ENCODE measurements around the gene TMEM132E.

TMEM132E gene

DNA sequence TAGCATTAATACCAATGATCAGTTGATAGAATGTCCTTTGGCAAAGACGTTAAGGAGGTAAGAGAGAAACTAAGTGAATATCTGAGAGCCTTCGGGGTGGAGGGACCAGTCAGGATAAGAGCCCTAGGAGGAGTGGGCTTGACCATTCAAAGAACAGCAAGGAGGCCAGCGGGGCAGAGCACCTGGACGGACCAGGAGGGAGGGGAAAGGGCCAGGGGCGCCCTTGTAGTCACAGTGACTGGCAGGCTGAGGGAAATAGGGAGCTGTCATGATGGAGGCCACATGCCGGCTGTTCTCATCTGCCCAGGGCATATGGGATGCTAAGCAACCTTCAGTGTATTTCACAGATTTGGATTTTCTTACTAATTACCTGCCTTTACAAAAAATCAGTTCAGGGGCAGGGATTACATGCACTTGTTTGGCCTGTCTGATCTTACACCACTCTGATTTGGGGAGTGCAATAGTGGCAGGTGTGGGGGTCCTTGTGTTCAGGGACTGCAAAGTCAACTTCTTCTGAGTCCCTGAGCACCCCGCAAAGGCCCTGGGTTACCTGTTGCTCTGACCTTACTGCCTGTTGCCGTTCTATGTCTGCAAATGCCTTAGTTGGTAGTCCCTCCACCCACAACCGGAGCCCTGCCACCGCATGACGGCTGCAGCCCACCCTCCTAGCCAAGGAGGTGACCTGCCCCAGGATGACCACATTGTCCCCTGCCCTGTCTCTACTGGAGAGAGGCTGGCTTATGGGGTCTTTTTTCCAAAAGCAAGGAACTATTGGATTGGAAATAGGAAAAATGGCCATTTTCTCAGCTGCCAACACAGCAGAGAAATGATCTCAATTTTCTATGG, 10.0 kb downstream of the TMEM132E start:
- H3K4me3 ChIP-seq (ENCODE audit: low read depth, low read length): no peak overlapping the region
- no peak for DNase-seq (ENCODE audit: low read depth)

DNA sequence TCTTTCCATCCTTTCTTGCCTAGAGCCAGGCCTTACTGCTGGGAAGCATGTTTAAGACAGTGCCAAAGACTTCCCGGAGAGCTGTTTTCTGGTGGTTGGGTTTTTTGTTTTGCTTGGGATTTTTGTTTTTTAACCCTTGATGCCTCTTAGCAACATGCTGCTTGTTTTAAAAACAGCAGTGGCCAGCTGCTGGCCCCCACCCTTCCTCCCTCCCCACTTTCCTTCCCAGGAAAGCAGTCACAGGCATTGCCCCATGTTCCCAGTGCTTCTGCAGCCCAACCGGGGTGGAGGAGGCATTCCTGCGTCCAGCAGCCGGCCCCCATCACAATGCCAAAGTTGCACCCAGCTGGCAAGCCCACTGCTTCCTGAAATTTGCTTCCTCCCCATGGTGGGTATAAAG, 12.6 kb downstream of the TMEM132E start:
- no peak overlapping the region for H3K4me3 ChIP-seq (ENCODE audit: low read depth, low read length)

DNA sequence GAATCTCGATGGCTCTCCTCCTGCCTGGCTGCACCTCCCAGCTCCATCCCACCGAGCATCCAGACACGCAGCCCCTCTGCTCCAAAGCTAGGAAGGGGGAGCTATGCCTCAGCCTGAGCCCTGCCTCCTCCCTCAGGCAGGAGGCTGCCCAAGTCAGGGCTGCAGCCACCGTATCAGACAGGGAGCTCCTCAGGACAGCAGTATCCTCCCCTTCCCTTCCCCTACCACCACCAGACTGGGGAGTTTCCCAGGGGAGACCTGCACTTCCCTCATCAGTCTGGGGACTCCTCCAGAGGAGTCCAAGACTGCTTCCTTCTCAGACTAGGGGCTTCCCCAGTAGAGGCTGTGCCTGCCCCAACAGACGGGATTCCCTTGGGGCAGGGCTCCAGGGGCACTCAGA, 17.5 kb downstream of the TMEM132E start:
- H3K4me3 ChIP-seq (ENCODE audit: low read depth, low read length): no peak overlapping the region
- DNase-seq (ENCODE audit: low read depth): no peak

More for the DNA sequence above, 12.6 kb downstream of the TMEM132E start:
- DNase-seq (ENCODE audit: low read depth): no peak

DNA sequence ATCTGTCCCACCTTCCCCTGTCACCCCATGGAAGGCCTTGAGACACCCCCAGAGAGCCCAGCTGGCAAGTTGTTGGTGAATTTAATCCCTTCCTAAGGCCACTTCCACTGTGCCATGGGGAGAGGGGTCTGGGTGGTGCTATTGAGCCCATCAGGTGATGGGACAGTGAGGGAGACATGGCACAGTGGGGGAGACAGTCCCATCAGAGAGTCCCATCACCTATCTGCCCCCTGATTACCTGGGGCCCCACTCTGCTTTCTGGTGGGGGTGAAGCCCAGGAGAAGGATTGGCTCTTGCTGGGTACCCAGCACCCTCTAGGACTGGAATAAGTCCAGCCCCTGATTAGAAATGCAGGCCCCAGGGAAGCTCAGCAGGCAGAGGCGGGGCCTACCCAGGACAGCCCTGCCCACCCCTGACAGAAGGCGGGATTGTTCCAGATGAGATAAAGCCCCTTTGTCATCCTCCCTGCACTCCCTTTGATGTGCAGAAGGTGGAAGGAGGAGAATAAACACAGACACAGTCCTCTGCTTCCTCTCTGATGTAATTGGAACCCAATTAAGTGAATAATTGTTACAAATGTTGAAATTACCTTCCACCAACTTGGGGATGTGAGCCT, 18.9 kb downstream of the TMEM132E start:
- DNase-seq (ENCODE audit: low read depth): no peak
- no peak overlapping the region for H3K4me3 ChIP-seq (ENCODE audit: low read depth, low read length)

DNA sequence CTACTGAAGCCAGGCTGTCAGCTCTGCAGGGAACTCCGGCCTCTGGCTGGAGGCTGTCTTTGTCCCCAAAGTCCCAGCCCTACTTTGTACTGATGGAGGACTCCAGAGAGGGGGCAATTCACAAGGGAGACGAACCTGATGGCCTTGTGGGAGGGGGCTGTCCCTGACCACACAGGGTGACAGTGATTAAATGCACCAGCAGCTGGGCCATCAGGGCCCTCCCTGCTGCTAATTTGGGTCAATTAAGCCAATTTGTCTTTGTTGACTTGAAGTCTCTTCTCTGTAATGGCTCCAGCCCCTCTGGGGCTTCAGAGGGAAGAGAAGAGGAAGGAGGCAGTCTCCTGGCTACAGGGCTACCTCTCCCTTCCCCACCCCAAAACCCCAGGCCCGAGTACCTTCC, 22.0 kb downstream of the TMEM132E start:
- no peak for DNase-seq (ENCODE audit: low read depth)
- H3K4me3 ChIP-seq (ENCODE audit: low read depth, low read length): no peak overlapping the region

DNA sequence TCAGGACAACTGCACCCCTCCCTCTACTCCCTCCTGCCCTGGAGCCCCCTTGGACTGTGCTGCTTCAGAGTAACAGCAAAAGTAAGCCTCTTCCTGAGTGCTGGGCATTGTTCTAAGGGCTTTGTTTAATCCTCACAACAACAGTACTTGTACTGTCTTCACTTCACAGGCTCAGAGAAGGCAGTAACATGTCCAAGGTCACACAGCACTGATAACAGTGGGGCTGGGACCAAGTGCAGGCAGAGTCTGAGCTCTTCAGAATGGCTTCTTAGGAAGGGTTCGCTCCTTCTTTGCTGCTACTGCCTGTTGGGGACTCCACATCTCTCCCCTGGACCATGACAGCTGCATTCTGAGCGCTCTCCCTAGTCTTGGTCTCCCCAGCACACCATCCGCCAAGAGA, 24.6 kb downstream of the TMEM132E start:
- no peak overlapping the region for H3K4me3 ChIP-seq (ENCODE audit: low read depth, low read length)
- no peak for DNase-seq (ENCODE audit: low read depth)

DNA sequence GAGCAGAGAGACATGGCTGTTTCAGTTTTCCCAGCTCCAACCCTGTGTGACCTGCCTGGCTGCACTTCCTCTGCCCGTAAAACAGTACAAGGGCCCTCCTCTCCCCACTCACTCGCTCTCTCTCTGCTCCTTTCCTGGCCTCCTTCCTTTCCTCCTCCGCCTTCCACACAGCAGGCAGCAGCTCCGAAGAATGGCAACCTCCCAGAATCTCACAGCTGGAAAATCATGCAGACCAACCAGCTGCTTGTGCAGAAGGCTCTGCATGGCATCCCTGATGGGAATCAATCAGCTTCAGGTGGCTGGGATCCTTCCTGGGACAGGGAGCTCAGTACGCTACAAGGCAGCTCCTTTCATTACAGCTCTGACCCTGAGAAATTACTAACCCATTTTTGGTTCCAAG, 27.4 kb downstream of the TMEM132E start:
- no peak for DNase-seq (ENCODE audit: low read depth)
- no peak overlapping the region for H3K4me3 ChIP-seq (ENCODE audit: low read depth, low read length)

DNA sequence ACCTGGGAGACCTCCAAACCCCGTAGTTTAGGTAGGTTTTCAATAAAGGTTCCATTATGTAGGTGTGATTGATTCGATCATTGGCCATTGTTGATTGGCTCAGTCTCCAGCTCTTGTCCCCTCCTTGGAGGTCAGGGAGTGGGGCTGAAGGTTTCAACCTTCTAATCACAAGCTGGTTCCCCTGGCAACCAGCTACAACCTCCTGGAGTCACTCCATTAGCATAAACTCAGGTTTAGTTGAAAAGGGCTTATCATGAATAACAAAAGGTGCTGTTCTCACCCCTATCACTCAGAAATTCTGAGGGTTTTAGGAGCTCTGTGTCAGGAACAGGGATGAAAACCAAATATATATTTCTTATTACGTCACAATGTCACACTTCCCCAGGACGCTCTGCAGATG, 28.5 kb downstream of the TMEM132E start:
- no peak for DNase-seq (ENCODE audit: low read depth)
- H3K4me3 ChIP-seq (ENCODE audit: low read depth, low read length): no peak overlapping the region

DNA sequence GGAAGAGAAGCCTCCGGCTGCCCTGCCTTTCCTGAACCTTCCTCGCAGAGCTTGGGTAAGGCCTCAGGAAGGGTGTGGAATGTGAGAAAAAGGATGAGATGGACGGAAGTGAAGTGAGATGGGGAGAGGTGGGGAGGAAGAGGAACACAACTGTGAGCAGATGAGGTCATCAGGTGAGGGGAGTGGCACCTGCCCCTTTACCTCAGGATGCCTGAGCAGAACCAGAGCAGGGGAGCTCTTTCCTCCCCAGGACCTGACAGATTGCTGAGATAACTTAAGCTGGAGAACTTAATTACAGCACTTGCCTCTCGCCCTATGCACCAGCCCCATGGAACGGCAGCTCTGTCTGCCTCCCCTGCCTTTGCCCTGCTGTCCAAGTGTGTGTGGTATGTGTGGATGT, 29.8 kb downstream of the TMEM132E start:
- no peak for DNase-seq (ENCODE audit: low read depth)
- H3K4me3 ChIP-seq (ENCODE audit: low read depth, low read length): no peak overlapping the region

DNA sequence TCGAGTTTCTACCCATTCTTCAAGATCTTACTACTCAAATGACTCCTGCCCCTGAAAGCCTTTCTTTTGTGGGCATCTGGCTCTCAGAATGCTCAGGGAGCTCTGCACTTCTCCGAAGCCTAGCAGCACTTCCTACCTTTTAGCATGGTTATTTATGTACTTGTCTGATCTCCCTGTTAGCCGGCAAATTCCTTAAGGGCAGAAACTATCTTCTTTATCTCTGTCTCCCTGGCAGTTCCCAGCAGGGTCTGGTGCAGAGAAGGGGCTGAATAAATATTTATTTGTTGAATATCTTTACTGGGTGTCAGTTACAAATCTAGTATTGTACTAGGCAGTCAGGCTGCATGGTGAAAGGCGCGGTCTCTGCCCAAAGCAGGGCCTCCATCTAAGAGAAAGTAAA, 30.7 kb downstream of the TMEM132E start:
- no peak overlapping the region for H3K4me3 ChIP-seq (ENCODE audit: low read depth, low read length)
- DNase-seq (ENCODE audit: low read depth): no peak

DNA sequence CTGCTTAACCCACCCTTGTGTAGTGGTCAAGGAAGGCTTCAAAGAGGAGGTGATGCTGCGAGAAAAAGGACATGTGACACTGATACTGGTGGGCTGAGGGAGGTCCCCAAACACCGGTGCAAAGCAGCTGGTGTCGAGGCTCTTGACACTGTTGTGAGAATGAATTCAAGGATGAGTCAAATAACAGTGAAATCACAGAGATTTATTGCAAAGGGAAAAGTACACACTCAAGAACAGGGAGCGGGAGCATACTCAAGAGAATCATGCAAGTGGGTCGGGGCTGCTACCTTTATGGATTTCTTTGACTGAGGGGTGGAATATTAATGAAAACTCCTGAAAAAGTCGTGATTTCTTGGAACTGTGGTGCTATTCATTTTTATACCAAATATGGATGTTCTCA, 31.1 kb downstream of the TMEM132E start:
- DNase-seq (ENCODE audit: low read depth): no peak
- no peak overlapping the region for H3K4me3 ChIP-seq (ENCODE audit: low read depth, low read length)

DNA sequence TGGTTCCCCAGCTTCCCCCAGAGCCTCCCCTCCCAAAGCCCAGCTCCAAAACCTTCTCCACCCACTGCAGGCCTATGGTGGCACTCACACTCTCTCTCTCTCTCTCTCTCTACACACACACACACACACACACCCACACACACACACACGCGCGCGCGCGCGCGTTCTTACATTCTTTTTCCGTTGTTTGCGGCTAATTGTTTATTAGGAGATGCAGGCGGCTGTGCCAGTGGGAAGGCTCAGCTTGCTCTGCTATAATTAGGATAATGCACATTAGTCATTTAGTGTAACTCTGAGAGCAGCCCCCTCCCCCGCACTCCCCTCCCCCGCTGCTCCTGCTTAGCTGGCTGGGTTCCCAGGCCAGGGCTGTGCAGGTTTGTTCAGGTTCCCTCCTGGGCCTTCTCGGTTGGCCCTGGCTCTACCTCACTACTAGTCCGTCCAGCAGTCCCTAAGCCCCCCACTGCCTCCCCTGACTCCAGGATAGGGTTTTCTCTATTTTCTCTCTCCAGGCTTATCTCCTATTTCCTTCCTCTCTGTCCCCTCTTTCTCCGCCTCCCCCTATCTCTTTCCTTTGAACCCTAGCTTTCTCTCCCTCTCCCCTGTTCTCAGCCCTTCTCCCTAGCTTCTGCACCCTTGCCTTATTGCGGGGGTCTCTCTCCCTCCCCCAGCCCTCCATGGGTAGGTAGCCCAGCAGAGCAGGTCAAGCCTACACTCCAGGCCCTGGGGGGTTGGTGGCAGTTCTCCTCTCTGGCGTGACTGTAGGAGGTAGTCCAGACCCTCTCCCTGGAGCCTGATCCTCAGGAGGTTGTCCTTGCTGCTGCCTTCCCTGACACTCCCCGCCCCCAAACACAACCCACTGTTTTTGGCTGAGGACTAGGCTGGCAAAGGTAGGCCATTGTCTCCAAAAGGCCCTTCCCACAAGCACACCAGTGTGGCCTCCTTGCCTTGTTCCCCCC, 34.0 kb downstream of the TMEM132E start:
- no peak for DNase-seq (ENCODE audit: low read depth)
- H3K4me3 ChIP-seq (ENCODE audit: low read depth, low read length): no peak overlapping the region

DNA sequence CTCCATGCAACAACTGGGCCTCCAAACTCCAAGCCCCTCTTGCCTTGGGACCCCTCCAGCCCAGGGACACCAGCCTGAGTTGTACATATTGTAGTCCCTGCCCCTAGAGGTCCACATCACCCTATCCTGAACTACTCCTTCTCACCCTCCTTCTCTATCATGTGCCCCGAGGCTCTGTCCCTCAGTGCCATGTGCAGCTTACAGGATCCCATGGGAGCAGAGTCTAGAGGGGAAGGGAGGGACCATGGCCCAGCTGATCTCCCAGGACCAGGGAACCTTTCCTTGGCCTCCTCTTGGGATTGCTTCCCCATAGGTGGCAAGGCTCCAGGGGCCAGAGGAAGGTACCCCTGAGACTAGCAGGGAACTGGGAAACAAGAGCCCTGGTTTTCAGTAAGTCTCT, 35.3 kb downstream of the TMEM132E start:
- DNase-seq (ENCODE audit: low read depth): no peak
- H3K4me3 ChIP-seq (ENCODE audit: low read depth, low read length): no peak overlapping the region

DNA sequence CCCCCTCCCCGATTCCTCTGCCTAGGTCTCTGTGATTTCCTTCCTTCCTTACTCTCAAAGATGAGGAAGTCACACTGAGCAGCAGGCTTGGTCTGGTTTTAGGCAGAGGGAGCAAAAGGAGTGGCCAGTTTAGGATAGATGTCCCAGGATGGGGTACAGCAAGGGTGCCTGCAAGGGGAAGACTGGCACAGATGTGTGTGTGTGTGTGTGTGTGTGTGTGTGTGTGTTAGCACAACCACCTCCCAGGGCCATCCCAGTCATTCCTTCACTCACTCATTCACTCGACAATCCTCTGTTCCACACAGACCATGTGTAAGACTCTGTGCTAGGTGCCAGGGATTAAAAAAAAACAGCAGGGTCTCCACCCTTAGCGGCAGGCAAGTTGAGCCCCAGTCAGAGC, 35.9 kb downstream of the TMEM132E start:
- no peak for DNase-seq (ENCODE audit: low read depth)
- no peak overlapping the region for H3K4me3 ChIP-seq (ENCODE audit: low read depth, low read length)

DNA sequence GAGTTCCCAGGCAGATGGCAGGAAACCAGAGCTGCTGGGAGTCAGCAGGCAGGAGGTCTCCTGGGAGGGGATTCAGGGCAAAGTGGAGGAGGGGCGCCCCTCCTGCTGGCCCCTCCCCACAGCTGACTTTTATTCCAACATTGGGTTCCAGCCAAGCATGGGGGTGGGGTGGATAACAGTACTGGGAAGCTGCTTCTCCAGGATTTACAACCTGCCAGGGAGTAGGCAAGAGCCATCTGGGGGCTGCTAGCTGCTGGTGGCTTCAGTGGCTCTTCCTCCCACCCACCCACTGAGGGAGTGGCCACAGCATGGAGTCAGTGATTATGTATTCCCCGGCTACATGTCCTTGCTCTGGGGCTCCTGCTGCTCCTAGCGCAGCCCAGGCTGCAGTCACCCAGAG, 36.8 kb downstream of the TMEM132E start:
- DNase-seq (ENCODE audit: low read depth): no peak
- H3K4me3 ChIP-seq (ENCODE audit: low read depth, low read length): no peak overlapping the region

DNA sequence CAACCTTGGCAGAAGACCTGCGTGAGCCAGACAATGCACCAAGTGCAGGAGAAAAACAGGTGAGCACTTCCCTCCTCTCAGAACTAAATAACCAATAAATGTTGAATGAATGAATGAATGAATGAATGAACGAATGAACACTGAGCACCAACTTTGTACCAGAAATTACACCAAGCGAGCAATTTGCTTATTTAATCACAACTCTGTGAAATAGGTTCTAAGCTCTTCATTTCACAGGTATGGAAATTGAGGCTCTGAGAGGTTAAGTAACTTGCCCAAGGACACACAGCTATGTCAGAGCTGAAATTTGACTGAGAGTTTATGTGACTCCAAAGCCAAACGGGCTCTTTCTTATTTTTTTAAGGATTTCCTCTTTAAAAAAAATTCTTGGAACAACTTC, 38.0 kb downstream of the TMEM132E start:
- no peak overlapping the region for H3K4me3 ChIP-seq (ENCODE audit: low read depth, low read length)
- no peak for DNase-seq (ENCODE audit: low read depth)

DNA sequence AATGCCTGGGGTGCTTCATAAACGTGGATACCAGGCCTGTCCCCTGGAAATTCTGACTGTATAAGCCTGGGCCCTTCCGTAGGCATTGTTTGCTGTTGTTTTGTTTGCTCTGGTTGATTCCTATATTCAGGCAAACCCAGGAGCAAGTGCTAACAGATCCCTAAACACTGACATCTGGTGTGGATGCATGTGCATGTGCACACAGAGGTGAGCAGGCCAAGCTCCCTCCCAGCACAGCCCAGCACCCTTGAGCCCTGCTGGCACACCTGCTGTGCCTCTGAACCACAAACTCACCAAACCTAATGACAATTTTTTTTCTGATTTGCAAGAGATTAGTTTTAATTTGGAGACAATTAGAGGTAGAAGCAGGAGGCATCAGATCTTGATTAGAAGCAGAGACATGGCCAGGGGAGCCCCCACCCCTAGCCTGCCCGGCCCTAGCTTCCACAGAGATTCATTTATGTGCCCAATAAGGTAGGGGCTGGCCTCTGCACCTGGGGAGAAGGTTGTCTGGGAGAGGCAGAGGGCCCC, 40.4 kb downstream of the TMEM132E start:
- no peak overlapping the region for H3K4me3 ChIP-seq (ENCODE audit: low read depth, low read length)
- no peak for DNase-seq (ENCODE audit: low read depth)

DNA sequence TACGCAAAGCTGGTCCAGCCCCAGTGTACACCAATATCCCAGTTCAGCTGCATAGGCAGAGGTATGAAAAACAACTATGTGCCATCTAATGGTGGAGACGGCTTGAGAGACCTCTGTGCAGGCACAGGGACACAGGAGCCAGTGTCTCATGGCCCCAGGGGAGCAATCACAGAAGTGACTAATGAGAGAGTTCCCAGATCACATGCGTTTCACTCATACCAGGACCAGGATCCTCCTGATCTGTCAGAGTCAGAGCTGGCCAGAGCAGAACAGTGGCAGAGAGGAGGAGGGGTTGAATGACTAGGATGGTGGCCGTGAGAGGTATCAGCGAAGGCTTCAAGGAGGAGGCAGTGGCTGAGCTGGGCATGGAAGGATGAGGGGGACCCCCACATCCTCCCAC, 41.1 kb downstream of the TMEM132E start:
- H3K4me3 ChIP-seq (ENCODE audit: low read depth, low read length): no peak overlapping the region
- DNase-seq (ENCODE audit: low read depth): no peak

DNA sequence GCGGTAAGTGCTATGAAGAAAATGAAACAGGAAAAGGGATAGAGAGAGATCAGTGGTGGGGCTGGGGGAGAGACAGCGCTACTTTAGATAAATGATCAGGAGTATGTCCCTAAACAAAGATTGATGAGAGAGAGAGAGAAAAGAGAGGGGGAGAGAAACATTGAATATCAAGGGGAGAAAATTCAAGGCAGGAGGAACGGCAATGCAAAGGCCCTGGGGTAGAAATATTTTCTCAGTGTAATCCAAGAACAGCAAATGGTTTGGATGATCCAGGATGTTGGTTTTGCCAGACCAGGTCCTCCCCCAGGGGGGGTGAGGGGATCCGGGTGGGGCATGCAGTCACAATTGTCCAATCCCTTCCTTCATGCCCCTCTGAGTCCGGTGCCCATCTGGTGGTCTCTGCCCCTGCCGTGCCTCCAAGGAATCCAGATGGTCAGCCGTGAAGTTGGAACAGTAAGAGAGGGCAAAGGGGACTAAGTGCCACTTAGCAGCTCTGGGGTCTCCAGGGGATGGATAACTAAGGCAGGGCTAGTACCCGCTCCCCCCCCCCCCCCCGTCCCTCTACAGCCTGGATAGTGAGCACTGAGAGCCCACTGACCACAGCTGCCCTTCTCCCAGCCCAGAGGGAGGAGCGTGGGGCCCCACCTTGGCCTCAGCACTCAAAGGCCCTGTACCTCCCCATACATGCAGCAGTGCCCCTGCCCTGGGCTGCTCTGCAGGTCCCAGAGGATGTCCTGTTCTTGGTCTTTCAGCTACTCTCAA, 43.7 kb downstream of the TMEM132E start:
- H3K4me3 ChIP-seq (ENCODE audit: low read depth, low read length): no peak overlapping the region

More for the DNA sequence above, 43.7 kb downstream of the TMEM132E start:
- no peak for DNase-seq (ENCODE audit: low read depth)

Data from skeletal muscle cell (primary cell).